A549 (cell line): ENCODE measurements around the gene SAMD8.
"Not testable (repeated sequence)": the region's sequence is repeated elsewhere in the genome, so short reads cannot be mapped to it uniquely, and the experiment has no call there.

Experiments
- BHLHE40 ChIP-seq: IDR thresholded peaks from 2 replicates; pipeline ENCODE4 v1.6.1; 2012; ENCODE audit warnings: low read depth, low read length, inconsistent platforms
- EP300 ChIP-seq, 2 experiments: fragments of >200 bp; sonication (Bioruptor Twin); formaldehyde crosslinking; IDR thresholded peaks; 2 replicates in 1 of 2; 3 replicates in 1 of 2; pipeline ENCODE4 v1.6.1; 2016 to 2017
- HOXA7 ChIP-seq: fragments of 250-450 bp; sonication (Bioruptor Pico); IDR thresholded peaks from 2 replicates; pipeline ENCODE4 v1.5.0; 2020; ENCODE audit warnings: mild to moderate bottlenecking, moderate library complexity
- POLR2A ChIP-seq: IDR thresholded peaks from 2 replicates; pipeline ENCODE4 v1.6.1; 2012; ENCODE audit warnings: mild to moderate bottlenecking, low read length
- RAD21 ChIP-seq, 2 experiments: fragments of >200 bp in 1 of 2; sonication (Bioruptor Twin) in 1 of 2; formaldehyde crosslinking in 1 of 2; IDR thresholded peaks in 1 of 2; conservative IDR thresholded peaks in 1 of 2; 2 replicates in 1 of 2; 3 replicates in 1 of 2; pipeline ENCODE4 v1.6.1; 2012 to 2018; ENCODE audit warnings: inconsistent platforms in 1 of 2
- ZNF302 ChIP-seq: fragments of 250-450 bp; sonication (Bioruptor Pico); IDR thresholded peaks from 2 replicates; pipeline ENCODE4 v1.9.0; 2021; ENCODE audit warnings: inconsistent platforms, mild to moderate bottlenecking, moderate library complexity
- TF ChIP-seq, protein P1 (sequence below): fragments of >200 bp; sonication (Bioruptor Twin); formaldehyde crosslinking; IDR thresholded peaks from 3 replicates; pipeline ENCODE4 v1.6.1; 2016
- TF ChIP-seq, protein P2 (sequence below): fragments of 200-600 bp; sonication (generic); IDR thresholded peaks from 2 replicates; pipeline ENCODE4 v1.6.1; 2016; ENCODE audit warnings: antibody characterized with exemption, mild to moderate bottlenecking, moderate library complexity
- TF ChIP-seq, protein P3 (sequence below): fragments of >200 bp; sonication (Bioruptor Twin); formaldehyde crosslinking; IDR thresholded peaks from 3 replicates; pipeline ENCODE4 v1.5.1; 2016
- TF ChIP-seq, protein P4 (sequence below): IDR thresholded peaks from 2 replicates; pipeline ENCODE4 v1.6.1; 2012

- TF ChIP-seq, protein P1, sequence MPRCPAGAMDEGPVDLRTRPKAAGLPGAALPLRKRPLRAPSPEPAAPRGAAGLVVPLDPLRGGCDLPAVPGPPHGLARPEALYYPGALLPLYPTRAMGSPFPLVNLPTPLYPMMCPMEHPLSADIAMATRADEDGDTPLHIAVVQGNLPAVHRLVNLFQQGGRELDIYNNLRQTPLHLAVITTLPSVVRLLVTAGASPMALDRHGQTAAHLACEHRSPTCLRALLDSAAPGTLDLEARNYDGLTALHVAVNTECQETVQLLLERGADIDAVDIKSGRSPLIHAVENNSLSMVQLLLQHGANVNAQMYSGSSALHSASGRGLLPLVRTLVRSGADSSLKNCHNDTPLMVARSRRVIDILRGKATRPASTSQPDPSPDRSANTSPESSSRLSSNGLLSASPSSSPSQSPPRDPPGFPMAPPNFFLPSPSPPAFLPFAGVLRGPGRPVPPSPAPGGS = not testable (repeated sequence)
- TF ChIP-seq, protein P2, sequence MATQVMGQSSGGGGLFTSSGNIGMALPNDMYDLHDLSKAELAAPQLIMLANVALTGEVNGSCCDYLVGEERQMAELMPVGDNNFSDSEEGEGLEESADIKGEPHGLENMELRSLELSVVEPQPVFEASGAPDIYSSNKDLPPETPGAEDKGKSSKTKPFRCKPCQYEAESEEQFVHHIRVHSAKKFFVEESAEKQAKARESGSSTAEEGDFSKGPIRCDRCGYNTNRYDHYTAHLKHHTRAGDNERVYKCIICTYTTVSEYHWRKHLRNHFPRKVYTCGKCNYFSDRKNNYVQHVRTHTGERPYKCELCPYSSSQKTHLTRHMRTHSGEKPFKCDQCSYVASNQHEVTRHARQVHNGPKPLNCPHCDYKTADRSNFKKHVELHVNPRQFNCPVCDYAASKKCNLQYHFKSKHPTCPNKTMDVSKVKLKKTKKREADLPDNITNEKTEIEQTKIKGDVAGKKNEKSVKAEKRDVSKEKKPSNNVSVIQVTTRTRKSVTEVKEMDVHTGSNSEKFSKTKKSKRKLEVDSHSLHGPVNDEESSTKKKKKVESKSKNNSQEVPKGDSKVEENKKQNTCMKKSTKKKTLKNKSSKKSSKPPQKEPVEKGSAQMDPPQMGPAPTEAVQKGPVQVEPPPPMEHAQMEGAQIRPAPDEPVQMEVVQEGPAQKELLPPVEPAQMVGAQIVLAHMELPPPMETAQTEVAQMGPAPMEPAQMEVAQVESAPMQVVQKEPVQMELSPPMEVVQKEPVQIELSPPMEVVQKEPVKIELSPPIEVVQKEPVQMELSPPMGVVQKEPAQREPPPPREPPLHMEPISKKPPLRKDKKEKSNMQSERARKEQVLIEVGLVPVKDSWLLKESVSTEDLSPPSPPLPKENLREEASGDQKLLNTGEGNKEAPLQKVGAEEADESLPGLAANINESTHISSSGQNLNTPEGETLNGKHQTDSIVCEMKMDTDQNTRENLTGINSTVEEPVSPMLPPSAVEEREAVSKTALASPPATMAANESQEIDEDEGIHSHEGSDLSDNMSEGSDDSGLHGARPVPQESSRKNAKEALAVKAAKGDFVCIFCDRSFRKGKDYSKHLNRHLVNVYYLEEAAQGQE = not testable (repeated sequence)
- TF ChIP-seq, protein P3, sequence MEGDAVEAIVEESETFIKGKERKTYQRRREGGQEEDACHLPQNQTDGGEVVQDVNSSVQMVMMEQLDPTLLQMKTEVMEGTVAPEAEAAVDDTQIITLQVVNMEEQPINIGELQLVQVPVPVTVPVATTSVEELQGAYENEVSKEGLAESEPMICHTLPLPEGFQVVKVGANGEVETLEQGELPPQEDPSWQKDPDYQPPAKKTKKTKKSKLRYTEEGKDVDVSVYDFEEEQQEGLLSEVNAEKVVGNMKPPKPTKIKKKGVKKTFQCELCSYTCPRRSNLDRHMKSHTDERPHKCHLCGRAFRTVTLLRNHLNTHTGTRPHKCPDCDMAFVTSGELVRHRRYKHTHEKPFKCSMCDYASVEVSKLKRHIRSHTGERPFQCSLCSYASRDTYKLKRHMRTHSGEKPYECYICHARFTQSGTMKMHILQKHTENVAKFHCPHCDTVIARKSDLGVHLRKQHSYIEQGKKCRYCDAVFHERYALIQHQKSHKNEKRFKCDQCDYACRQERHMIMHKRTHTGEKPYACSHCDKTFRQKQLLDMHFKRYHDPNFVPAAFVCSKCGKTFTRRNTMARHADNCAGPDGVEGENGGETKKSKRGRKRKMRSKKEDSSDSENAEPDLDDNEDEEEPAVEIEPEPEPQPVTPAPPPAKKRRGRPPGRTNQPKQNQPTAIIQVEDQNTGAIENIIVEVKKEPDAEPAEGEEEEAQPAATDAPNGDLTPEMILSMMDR = not testable (repeated sequence)
- TF ChIP-seq ZNF302; HOXA7 (CRISPR knock-in tag); RAD21 (conservative IDR thresholded peaks at IDR 0.05 in 1 of 2, IDR thresholded peaks at IDR 0.05 in 1 of 2); EP300 (IDR thresholded peaks at IDR 0.05); POLR2A; BHLHE40: not testable (repeated sequence)
- TF ChIP-seq, protein P4, sequence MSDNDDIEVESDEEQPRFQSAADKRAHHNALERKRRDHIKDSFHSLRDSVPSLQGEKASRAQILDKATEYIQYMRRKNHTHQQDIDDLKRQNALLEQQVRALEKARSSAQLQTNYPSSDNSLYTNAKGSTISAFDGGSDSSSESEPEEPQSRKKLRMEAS = not testable (repeated sequence)
Measured at GRCh38 chr10:75188522-75188921, 77.1 kb downstream of the SAMD8 start.
